Left forelimb (tissue), 1 donor: ENCODE results near the gene TEKT5.

ENCODE experiments used
- DNase-seq: peaks from one replicate; pipeline ENCODE4 v3.0.0-alpha.2; 2018; ENCODE audit warnings: low spot score

The TEKT5 gene

GRCh38 chr16:10609402-10609774, 85.3 kb downstream of the TEKT5 start:
- DNase-seq, result no peak

DNA sequence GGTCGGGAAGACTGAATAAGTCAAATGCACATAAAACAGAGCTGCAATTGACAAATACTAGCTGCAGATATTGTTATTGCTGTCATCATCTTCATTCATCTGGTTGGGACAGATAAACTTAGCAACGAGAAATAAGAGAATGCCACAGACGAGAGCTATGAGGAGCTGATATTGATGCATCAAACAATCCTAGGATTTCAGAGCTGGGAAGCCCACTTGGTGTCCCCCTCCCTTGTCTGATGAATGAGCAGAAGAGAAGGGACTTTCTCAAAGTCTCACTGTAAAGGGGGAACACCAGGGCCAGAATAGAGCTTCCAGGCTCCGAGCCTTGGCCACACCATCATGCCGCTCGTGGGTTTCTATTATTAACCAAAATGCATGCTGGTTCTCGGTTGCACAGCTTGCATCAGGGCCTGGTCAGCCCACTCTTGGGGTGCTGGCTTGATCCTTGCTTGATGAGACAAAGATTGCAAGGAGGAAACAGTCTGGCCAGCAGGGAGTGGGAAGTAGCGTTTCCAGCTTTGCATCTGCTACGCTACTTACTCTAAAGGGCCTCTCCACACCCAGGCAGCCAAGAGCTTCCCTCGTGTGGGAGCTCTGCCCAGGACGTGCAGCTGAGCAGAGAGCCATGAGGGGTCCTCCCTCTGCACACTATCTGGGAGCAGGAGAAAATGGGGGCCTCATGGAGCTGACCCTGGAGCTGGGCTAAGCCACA, 85.9 kb downstream of the TEKT5 start:
- DNase-seq, result peak; percentile 85

- DNase-seq, result no peak
These were observed 87.6 kb downstream of the TEKT5 start for GRCh38 chr16:10607157-10607556.

GRCh38 chr16:10606607-10607006, 88.1 kb downstream of the TEKT5 start:
- no peak for DNase-seq

GRCh38 chr16:10605636-10606035, 89.1 kb downstream of the TEKT5 start:
- no peak for DNase-seq

DNA sequence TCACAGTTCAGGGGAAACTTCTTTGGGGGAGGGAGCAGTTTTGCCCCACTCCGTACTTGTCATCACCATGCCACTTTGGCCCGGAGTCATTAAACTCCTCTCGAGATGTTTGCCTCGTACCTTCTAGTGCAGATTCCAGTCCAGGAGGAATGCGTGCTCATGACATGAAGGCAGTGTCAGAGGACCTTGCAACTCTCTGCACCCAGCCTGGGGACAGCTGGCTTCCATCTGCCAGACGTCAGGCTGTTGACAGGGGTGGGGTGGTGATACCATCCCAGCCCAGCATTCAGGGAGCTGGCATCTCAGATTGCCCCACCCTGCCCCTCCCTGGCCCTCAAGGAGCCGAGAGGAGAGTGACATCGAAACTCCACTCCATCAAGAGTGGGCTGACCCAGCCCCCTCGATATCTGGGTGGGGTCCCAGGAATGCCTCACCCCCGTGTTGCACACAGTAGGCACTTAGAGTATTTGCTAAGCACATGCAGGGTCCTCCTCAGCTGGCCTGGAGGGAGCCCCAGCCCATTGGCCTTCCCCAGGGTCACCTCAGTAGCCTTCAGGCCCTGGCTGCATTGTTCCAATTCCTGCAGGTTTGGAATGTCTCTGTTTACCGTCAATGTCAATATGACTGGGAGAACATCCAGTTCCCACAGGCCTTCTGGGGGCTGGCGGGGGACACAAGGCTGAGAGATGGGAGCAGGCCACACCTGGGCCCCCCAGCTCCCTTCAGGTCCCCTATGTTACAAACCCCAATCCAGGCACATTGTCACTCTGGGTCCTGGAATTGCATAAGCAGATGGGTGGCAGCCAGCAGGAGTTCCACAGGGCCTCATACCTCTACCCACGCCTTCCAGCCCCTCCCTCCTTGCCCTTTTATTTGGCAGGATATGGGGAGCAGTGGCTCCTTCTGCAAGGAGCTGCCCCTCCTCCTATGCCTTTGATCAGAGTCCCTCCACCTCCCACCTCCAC, 93.0 kb downstream of the TEKT5 start:
- no peak for DNase-seq

GRCh38 chr16:10600782-10601443, 93.8 kb downstream of the TEKT5 start:
- no peak for DNase-seq

- DNase-seq, result no peak
These were observed 95.1 kb downstream of the TEKT5 start for GRCh38 chr16:10599626-10600025.

GRCh38 chr16:10598157-10598556, 96.6 kb downstream of the TEKT5 start:
- DNase-seq, result no peak

- no peak for DNase-seq
These were observed 97.5 kb downstream of the TEKT5 start for GRCh38 chr16:10597187-10597601.

- no peak for DNase-seq
These were observed 100.3 kb downstream of the TEKT5 start for GRCh38 chr16:10594312-10594950.

GRCh38 chr16:10592611-10593010, 102.1 kb downstream of the TEKT5 start:
- DNase-seq, result no peak

DNA sequence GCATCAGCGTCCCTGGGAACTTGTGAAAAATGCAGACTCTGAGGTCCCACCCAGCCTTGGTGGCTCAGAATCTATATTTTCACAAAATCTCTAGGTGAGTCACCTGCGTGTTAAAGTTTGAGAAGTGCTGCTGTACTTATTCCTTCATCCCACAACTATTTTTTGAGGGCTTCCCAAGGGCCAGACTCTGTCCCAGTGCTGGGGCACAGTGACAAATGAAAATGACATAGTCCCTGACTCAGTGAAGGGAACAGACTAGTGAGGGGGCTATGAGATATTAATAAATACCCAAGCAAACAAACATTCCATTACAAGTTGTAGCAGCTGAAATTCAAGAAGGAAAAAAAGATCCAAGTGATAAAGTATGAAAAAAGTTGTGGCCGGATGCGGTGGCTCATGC, 104.4 kb downstream of the TEKT5 start:
- no peak for DNase-seq

DNA sequence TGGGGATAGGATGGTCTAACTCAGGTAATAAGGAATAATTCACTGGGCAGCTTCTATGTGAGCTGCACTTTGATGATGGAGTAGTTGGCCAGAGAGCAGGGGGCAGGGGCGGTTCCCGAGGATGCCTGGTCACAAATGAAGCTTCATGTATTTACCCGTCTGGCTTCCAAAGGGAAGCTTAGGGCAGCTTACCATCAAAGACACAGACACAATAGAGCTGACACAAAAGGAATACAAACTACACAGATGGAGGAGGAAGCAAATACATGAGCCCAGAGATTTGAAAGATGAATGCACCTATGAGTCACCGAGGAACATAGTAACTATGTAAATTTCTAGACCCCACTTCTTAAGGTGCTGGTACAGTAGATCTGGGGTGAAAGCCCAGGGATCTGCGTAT, 105.6 kb downstream of the TEKT5 start:
- DNase-seq, result no peak

DNA sequence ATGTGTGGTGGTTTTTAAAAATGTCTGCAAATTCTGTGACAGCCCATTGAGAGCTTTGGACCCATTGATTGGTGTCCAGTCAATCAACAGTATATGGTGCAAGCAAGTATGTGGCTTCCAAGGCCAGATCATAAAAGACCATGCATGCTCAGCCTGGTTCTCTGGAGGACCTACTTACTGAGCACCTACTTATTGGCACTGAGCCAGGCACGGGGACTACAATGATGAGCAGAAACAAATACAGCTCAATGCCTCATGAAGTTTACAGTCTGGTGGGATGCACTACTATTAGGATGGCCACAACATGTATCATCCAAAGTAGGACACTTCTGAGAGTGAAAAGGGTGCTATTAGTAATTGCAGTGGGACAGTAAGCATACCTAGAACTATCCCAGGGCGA, 107.1 kb downstream of the TEKT5 start:
- no peak for DNase-seq

DNA sequence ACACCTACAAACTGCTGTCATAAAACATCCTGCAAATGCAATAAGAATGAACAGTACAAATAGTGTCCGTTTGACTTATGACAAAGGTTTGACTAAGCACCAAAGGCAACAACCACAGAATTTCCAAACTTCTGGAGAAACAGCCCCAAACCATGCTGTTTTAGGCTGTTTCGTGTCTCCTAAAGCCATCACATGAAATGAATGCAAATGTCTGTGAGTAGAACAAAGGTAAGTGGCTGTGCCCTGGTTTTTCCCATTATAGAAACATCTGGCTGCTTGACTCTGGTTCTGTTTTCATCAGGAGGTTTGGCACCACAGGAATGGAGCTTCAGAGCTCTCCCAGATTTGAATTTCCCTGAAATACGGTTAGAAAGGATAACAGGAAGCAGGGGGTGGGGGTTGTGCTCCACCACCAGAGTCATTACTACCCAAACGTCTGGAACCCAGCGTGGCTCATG, 109.7 kb downstream of the TEKT5 start:
- no peak for DNase-seq

- no peak for DNase-seq
These were observed 111.5 kb downstream of the TEKT5 start for GRCh38 chr16:10583269-10583668.

GRCh38 chr16:10581507-10581906, 113.2 kb downstream of the TEKT5 start:
- DNase-seq, result no peak

GRCh38 chr16:10580883-10581247, 113.9 kb downstream of the TEKT5 start:
- no peak for DNase-seq

DNA sequence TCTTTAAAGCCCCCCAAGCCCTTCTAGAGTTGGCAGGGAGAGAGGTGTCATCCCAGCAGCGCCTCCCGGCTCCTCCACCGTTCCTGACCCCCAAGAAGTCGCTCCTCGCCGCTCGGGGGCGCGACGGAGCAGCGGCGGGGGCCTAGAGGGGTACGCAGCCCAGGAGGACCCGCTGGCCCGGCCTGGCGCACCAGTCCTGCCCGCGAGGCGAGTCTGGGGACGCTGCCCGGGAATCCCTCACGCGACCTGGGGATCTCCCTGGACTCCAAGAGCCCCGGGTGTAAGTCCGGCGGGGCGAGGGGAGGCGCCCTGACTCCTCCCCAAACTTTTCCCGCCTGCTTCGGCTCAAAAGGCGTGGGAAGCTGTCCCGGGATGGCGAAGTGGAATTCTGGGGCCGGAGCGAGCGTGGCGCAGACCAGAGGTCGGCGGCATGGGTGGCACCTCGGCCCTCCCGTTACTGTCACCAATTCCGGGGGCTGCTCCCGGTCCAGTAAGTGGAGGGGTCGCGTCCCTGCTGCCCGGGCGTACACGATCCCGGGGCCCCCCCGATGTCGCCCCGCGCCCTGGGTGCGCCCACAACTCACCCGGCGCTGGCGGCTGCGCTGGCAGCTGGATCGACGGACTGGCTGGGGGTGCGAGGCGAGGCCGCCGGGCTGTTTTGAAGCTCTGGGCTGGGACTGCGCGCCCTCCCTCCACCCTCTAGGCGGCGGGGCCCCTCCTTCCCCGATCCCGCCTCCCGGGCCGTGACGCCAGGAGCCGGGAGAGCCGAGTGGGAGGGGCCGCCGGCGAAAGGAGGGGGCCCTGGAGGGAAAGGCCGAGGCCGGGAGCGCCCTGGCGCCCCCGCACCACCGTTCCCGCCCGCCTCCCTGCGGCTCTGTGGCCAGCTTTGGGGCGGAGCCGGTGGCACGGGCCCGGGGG, 114.5 kb downstream of the TEKT5 start, which contains the start of gene EMP2:
EMP2 (minus strand) TSS at position 634 of the 918 bp plus-strand sequence. CDS start 32,981 bp downstream, outside the sequence.
- peak; percentile 86 for DNase-seq

- no peak for DNase-seq
These were observed 115.2 kb downstream of the TEKT5 start for GRCh38 chr16:10579575-10579964.
